NOMO-1 treated with dmso at 0.1 percent for 144 hours (cell line): ENCODE results near the gene IPMK.
"Not testable (repeated sequence)": the region's sequence is repeated elsewhere in the genome, so short reads cannot be mapped to it uniquely, and the experiment has no call there.

Experiments used
- DNase-seq: peaks from one replicate; lab custom pipeline; 2025; ENCODE audit not compliant: unreplicated experiment; lab: John Stamatoyannopoulos, UW

Gene IPMK

GRCh38 chr10:58229856-58230255 lies 37.8 kb downstream of the IPMK start:
- not testable (repeated sequence) for DNase-seq

DNA sequence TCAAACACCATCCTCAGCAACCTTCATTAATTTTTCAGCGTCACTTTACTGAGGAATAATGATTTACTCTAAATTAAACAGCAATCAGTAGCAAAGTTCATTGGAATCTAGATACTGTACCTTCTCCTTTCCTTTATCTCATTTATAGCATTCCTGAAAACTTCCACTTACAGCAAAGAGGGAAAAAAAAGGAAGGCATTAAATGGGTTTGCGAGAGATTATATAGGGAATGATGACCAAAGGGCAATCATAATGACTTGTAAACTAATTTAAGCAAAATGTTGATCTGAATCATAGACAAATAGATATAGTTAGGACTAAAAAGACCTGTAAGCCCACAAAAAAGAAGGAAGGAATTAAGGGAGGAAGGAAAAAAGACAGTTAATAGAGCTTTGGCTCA lies 42.0 kb downstream of the IPMK start:
- DNase-seq, result no peak

DNA sequence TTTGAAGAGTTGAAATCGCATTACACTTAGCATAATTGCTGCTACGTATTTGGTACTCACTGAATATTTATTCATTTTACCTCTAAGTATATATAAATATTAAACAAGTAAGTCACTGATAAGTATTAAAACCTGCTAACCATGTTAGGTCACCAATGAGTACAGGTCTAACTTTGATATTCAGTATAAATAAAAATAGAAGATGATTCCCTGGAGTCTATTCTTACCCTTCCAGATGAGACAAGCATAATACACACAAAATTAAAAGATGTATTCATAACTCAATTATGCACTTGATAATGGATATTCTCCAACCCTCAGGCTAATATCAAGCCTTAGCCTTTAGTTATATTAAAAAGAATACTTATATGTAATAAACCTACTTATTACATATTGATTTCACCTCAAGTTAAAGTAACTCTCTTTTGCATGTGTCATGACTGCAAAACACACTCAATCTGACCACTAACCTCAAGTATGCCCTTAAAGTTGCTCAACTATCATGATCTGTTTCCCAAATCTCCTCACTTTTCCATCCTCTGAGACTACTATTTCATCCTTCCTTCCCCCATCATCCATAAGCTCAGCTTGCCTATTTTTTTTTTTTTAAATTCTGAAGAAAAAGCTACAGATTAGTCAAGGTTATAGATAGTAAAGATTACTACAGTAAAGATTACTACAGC lies 46.8 kb downstream of the IPMK start:
- no peak for DNase-seq

- no peak for DNase-seq
Observed at GRCh38 chr10:58219875-58220274, 47.8 kb downstream of the IPMK start.

GRCh38 chr10:58217612-58218011 lies 50.1 kb downstream of the IPMK start:
- no peak for DNase-seq

DNA sequence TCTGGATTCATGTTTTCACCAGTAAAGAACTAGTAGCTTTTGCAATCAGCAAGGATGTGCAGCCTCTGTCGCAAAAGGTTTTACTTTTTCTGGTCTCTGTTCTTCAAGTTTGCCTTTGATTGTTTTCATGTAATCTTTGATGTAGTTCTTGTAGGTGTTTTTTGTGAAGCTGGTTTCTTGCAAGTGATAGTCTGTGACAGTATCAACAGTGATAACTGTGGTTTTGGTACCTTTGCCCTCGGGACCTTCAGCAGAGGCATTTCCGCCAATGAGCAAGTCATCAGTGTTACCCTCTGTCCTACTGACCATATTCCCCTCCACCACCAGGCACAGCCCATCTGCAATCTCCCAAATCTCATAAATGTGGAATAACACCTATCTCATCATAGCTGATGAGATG lies 55.1 kb downstream of the IPMK start:
- DNase-seq, result no peak

DNA sequence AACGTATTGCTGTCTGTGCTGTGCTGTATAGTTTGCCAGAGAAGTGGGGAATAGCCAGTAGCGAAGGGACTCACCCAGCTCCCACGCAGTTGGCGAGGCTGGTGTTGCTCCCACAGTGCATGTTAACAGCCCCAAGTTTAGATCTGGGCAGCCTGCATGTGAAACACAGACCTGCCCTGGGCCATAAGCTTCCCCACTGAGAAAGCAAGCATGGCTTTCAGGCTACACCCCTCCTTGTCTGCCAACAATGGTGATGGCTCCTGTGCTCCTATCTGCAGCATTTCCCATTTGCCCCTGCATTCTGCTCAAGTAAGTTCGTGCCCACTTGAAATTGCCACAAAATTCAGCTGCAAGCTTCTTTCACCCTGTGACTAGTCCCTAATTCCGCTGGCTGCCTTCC lies 57.5 kb downstream of the IPMK start:
- no peak for DNase-seq

DNA sequence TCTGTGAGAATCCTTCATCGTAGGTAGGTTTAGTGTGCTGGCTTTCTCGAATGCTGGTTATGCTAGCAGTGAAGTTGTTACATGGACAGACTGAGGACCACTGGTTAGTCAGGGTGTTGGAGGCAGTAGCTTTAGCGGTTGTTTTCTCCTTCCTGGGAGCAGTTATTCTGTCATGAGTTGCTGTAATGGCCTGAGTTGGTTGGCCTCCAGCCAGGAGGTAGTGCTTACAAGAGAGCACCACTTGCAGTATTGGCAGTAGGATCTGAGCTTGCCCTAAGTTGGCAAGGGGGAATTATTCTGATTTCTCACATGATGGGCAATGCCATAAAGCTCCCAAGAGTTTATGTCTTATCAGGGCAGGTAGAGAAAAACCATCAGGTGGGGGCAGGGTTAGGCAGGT lies 58.0 kb downstream of the IPMK start:
- DNase-seq, result no peak

- DNase-seq, result no peak
Observed at GRCh38 chr10:58206251-58206650, 61.4 kb downstream of the IPMK start.

- DNase-seq, result no peak
Observed at GRCh38 chr10:58201704-58202103, 66.0 kb downstream of the IPMK start.

DNA sequence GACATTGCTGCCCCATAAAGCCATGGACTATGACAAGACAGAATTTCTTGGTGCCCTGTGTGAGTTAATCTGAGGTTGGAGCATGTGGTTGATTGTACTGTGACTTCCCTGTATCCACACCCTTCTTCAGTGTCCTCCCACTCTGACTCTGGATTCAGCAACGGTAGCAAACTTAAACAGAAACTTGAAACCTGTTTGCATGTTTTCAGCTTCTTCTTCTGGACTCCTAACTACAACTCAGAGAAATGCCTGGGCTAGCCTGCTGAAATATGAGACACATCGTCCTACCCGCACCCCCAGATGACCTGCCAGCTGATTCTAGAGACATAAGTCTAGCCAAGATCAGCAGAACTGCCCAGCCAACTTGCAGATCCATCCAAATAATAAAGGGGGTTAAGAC lies 78.4 kb downstream of the IPMK start:
- no peak for DNase-seq

DNA sequence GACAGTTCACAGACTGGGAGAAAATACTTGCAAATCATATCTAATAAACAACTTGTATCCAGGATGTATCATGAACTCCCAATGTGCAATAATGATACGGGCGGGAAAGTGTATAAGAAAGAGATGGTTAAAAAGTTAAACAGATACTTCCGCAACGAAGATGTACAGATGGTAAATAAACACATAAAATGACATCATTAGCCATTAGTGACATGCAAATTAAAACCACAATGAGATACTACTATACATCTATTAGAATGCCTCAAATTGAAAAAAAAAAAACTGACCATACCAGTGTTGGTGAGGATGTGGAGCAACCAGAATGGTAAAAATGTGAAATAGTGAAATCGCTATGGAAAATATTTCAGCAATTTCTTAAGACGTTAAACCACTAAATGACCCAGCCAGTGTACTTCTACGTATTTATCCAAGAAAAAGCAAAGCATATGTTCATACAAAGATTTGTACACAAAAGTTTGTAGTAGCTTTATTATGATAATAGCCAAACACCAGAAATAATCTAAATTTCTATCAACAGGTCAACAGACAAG lies 83.5 kb downstream of the IPMK start:
- no peak for DNase-seq

- no peak for DNase-seq
Observed at GRCh38 chr10:58180666-58181065, 87.0 kb downstream of the IPMK start.

- no peak for DNase-seq
Observed at GRCh38 chr10:58179238-58179637, 88.5 kb downstream of the IPMK start.

DNA sequence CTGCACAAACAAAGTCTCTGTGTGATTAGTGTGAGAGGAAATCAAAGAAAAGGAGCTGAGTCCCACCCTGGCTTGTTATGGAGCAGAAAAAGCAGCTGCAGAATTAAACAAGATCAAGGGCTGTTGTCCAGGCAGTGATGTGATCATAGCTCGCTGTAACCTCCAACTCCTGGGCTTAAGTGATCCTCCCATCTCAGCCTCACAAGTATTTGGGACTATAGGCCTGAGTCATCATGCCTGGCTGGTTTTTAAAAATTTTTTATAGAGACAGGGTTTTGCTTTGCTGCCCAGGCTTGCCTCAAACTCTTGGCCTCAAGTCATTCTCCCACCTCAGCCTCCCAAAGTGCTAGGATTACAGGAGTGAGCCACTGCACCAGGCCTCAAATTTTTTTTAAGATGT lies 88.9 kb downstream of the IPMK start:
- no peak for DNase-seq

DNA sequence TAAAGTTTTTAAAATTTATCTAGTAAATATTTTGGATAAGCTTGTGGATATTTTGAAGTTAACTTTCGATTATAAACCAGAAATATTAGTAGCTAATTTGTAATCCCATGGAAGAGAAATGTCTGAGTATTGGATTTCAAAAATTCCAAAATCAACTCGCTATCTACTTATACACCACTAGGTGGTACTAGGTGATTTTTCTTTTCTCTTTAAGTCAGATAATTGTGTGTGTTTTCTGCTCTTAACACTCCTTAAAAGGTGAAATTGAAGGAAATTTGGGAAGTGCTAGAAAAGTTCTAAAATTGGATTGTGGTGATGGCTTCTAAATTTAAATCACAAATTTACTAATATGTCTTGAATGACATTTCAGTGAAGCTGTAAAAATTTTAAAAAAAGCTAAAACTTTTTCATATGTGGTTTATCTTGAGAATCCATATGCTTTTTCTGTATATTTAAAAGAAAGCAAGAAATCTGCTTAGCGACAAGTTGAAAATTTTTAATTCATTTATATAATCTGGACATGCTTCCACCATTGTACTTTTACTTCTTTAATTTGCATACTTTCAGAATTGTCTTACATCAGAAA lies 90.2 kb downstream of the IPMK start:
- DNase-seq, result no peak

- DNase-seq, result no peak
Observed at GRCh38 chr10:58175990-58176900, 91.4 kb downstream of the IPMK start.

DNA sequence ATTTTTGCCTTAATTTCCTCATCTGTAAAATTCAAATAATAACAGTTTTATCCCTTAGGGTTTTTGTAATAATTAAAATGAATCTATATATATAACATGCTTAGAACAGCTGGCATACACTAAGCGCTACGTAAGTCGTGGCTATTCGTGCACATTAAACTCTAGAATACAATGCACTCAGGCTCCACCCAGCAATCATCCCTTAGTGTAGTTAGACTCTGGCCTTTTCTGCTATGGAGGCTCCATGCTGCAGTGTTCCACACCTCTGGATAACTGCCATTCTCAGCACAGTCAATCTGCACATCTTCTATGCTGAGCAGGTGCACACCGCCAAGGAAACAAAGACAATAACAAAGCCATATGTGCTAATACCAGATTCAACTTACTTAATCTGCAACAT lies 92.9 kb downstream of the IPMK start:
- no peak for DNase-seq

DNA sequence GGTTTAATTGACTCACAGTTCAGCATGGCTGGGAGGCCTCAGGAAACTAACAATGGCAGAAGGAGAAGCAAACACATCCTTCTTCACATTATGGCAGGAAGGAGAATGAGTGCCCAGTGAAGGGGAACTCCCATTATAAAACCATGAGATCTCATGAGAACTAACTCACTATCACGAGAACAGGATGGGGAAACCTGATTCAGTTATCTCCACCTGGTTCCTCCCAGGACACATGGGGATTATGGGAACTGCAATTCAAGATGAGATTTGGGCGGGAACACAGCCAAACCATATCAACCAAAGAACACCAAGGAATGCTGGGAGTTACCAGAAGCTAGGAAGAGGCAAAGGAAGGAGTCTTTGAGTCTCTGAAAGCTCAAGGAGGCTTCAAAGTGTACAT lies 94.3 kb downstream of the IPMK start:
- no peak for DNase-seq

DNA sequence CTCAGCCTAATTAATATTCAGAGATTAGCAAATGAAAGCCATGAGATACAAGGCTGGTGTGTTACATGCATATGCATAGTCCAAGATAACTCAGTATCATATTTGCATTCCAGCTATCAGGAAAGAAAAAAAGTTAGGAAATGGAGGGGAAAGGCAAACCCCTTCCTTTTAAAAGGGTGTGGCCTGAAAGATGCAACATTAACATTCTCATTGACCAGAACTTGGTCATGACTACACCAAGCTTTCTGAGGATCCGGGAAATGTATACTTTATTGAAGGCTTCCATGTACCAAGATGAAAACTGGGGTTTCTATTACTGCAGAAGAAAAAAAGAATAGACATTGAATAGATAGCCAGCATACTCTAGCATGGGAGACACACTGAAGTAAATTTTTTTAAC lies 96.5 kb downstream of the IPMK start:
- no peak for DNase-seq

GRCh38 chr10:58164517-58164916 lies 103.2 kb downstream of the IPMK start:
- no peak for DNase-seq

- DNase-seq, result no peak
Observed at GRCh38 chr10:58158806-58159205, 108.9 kb downstream of the IPMK start.
